ENCODE measurements around the gene TMEM116. TPM values are rescaled to one million over a fixed set of nuclear protein-coding genes. Genes with fewer than 3 reads are reported as not detected.

Gene TMEM116
- total and polyA plus RNA-seq, 10 of the 15 experiments (the other 5 are each of a cell fraction or from before 2014, with no cell fraction given): 6.0 to 25.7 (median 8.5) TPM

- H3K27ac ChIP-seq (ENCODE audit: control insufficient read depth, insufficient read depth): no peak overlapping the region
- in situ Hi-C loops (cut with MboI) (no loop called here), intact Hi-C loops (cut with micrococcal nuclease; ENCODE audit: unreplicated experiment) (no loop called here)
- TF ChIP-seq ATF3 (IDR thresholded peaks at IDR 0.05; ENCODE audit: borderline replicate concordance, extremely low read depth, low read depth, low read length) (no peak), MXI1 (IDR thresholded peaks at IDR 0.05; ENCODE audit: low read depth, low read length) (no peak), GATAD2B (conservative IDR thresholded peaks at IDR 0.05; ENCODE audit: low read depth) (no peak), BRCA1 (IDR thresholded peaks at IDR 0.05; ENCODE audit: low read depth, low read length) (no peak), NRF1 (conservative IDR thresholded peaks at IDR 0.05; ENCODE audit: low read depth, low read length) (no peak), NFXL1 (IDR thresholded peaks at IDR 0.05; ENCODE audit: borderline replicate concordance) (no peak), TCF12 (IDR thresholded peaks at IDR 0.05; ENCODE audit: low read depth, low read length) (no peak), HCFC1 (IDR thresholded peaks at IDR 0.05; ENCODE audit: low read length) (no peak), SMC3 (IDR thresholded peaks at IDR 0.05; ENCODE audit: borderline replicate concordance, low read length) (no peak), KLF5 (IDR thresholded peaks at IDR 0.05; ENCODE audit: partially characterized antibody) (no peak), DPF2 (IDR thresholded peaks at IDR 0.05) (no peak), NFYA (IDR thresholded peaks at IDR 0.05; ENCODE audit: borderline replicate concordance, low read depth, low read length) (no peak), NBN (IDR thresholded peaks at IDR 0.05) (no peak)
- TF ChIP-seq, protein P1, sequence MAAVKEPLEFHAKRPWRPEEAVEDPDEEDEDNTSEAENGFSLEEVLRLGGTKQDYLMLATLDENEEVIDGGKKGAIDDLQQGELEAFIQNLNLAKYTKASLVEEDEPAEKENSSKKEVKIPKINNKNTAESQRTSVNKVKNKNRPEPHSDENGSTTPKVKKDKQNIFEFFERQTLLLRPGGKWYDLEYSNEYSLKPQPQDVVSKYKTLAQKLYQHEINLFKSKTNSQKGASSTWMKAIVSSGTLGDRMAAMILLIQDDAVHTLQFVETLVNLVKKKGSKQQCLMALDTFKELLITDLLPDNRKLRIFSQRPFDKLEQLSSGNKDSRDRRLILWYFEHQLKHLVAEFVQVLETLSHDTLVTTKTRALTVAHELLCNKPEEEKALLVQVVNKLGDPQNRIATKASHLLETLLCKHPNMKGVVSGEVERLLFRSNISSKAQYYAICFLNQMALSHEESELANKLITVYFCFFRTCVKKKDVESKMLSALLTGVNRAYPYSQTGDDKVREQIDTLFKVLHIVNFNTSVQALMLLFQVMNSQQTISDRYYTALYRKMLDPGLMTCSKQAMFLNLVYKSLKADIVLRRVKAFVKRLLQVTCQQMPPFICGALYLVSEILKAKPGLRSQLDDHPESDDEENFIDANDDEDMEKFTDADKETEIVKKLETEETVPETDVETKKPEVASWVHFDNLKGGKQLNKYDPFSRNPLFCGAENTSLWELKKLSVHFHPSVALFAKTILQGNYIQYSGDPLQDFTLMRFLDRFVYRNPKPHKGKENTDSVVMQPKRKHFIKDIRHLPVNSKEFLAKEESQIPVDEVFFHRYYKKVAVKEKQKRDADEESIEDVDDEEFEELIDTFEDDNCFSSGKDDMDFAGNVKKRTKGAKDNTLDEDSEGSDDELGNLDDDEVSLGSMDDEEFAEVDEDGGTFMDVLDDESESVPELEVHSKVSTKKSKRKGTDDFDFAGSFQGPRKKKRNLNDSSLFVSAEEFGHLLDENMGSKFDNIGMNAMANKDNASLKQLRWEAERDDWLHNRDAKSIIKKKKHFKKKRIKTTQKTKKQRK (IDR thresholded peaks at IDR 0.05; ENCODE audit: low read depth, low read length): no peak
- no peak overlapping the region for H3K4me3 ChIP-seq
- ChIA-PET SMC1A (ENCODE audit: uncharacterized antibody, unreplicated experiment) (no interaction called here), RAD21 (ENCODE audit: unreplicated experiment) (no interaction called here), CTCF (interaction anchor here (0.5 kb wide), 1 partner anchor 42 kb away, joined by 4 read pairs; no protein-coding TSS in a partner anchor), POLR2A (interaction anchor here (1.0 kb wide), 1 partner anchor 9 kb away, joined by 3 read pairs; no protein-coding TSS in a partner anchor)
- H3K79me2 ChIP-seq (ENCODE audit: control insufficient read depth, insufficient read depth, low read length): no peaks in the 10 kb centered on the region
- ATAC-seq (no peak), FAIRE-seq (no peak), DNase-seq (ENCODE audit: low read depth, low spot score) (no peak)
- H3K36me3 ChIP-seq (ENCODE audit: control insufficient read depth in 2 of 2, insufficient read depth in 2 of 2, low read length in 1 of 2): peaks cover 6 to 9% of the 10 kb centered on the region in 2 experiments
- no TSS peak for BruUV-seq (replicated peaks)
- no peak overlapping the region for H3K9ac ChIP-seq (ENCODE audit: control insufficient read depth, insufficient read depth, low read length)
- 82% methylated on average over 5 of the region's 5 CpGs for WGBS (ENCODE audit: insufficient coverage, insufficient replicate concordance, low lambda C conversion rate, missing lambda C conversion rate)
- H3K4me1 ChIP-seq (ENCODE audit: control insufficient read depth, insufficient read depth, low read length): no peaks in the 10 kb centered on the region
- no peak overlapping the region for H2AFZ ChIP-seq (ENCODE audit: control insufficient read depth, low read depth, low read length)
- H3K9me3 ChIP-seq (replicated peaks; ENCODE audit: control insufficient read depth, insufficient read depth, low read length): no peaks in the 10 kb centered on the region
- no peak overlapping the region for H3K4me2 ChIP-seq (ENCODE audit: control insufficient read depth, insufficient read depth)
- H4K20me1 ChIP-seq (ENCODE audit: control insufficient read depth, insufficient read depth): no peaks in the 10 kb centered on the region
- H3K27me3 ChIP-seq (replicated peaks in 1 of 2; ENCODE audit: control insufficient read depth in 2 of 2, insufficient read depth in 2 of 2, low read length in 1 of 2): no peaks in the 10 kb centered on the region
Observed at GRCh38 chr12:111894556-111894955, 118.4 kb downstream of the TMEM116 start.

All from GM12878 (cell line).